ENCODE results near the gene TEKTIP1.

- TF ChIP-seq EZH2 (IDR thresholded peaks at IDR 0.05; ENCODE audit: borderline replicate concordance, low read length) (no peak), CTCF (IDR thresholded peaks at IDR 0.05; ENCODE audit: low read length) (no peak)
These were observed 46.1 kb upstream of the TEKTIP1 start for GRCh38 chr19:3492919-3493318.
